ENCODE results near the gene COL6A1. TPM values are rescaled to one million over a fixed set of nuclear protein-coding genes. Genes with fewer than 3 reads are reported as not detected.

Gene COL6A1
- total RNA-seq, 1 donor from 2014 or later: 0.11 TPM

DNA sequence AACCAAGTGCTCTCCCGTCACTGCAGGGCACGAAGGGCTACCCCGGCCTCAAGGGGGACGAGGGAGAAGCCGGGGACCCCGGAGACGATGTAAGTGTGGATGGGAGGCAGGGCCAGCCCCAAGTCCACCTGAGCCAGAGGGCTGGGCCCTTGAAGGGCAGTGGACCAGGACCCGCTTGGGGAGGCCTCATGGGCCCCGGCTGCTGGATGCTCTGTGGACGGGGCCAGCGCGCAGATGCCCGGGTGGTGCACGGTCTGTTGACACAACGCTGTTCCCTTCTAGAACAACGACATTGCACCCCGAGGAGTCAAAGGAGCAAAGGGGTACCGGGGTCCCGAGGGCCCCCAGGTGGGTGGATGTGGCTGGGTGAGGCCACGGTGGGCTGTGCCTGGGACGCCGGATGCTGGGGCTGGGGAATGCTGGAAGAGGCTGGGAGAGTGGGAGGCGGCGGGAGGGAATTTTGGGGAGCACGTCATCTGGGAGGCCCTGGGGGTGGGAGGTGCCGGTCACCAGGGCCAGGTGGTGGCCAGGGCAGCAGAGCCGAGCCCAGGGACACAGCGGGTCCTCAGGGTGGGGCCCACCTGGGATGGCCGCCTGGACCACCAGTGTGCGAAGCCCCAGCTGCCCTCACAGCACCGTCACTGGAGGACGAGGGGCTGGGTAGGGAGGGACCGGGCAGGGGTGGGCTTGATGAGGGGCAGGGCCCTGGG is 17.5 kb downstream of the COL6A1 start:
- intact Hi-C loops (cut with micrococcal nuclease): no loop called here
- ATAC-seq (ENCODE audit: low read depth): no peak

GRCh38 chr21:45999581-46000181 is 18.1 kb downstream of the COL6A1 start:
- no peaks in the 10 kb centered on the region for H3K4me1 Mint-ChIP-seq
- ATAC-seq (ENCODE audit: low read depth): no peak
- no peaks in the 10 kb centered on the region for H3K27me3 Mint-ChIP-seq
- H3K9me3 Mint-ChIP-seq: no peaks in the 10 kb centered on the region
- intact Hi-C loops (cut with micrococcal nuclease): no loop called here
- no peak overlapping the region for H3K4me3 Mint-ChIP-seq
- H3K36me3 Mint-ChIP-seq (ENCODE audit: low read depth): no peaks in the 10 kb centered on the region
- ChIA-PET POLR2A (no interaction called here), CTCF (no interaction called here)
- no peak for DNase-seq
- H3K27ac Mint-ChIP-seq: no peak overlapping the region
- TF ChIP-seq CTCF (IDR thresholded peaks at IDR 0.05): no peak

More for the DNA sequence above, 17.5 kb downstream of the COL6A1 start:
- no peaks in the 10 kb centered on the region for H3K4me1 Mint-ChIP-seq
- CTCF ChIA-PET: no interaction called here
- no peak overlapping the region for H3K4me3 Mint-ChIP-seq
- TF ChIP-seq CTCF (IDR thresholded peaks at IDR 0.05): no peak
- H3K27me3 Mint-ChIP-seq: no peaks in the 10 kb centered on the region
- H3K27ac Mint-ChIP-seq: no peak overlapping the region
- H3K9me3 Mint-ChIP-seq: no peaks in the 10 kb centered on the region
- POLR2A ChIA-PET: no interaction called here
- H3K36me3 Mint-ChIP-seq (ENCODE audit: low read depth): no peaks in the 10 kb centered on the region
- no peak for DNase-seq

GRCh38 chr21:46000182-46000730 is 18.7 kb downstream of the COL6A1 start:
- intact Hi-C loops (cut with micrococcal nuclease): no loop called here
- ChIA-PET POLR2A (no interaction called here), CTCF (no interaction called here)
- Mint-ChIP-seq H3K36me3 (ENCODE audit: low read depth) (no peaks in the 10 kb centered on the region), H3K4me3 (no peak overlapping the region), H3K27me3 (no peaks in the 10 kb centered on the region), H3K9me3 (no peaks in the 10 kb centered on the region), H3K4me1 (no peaks in the 10 kb centered on the region), H3K27ac (no peak overlapping the region)
- no peak for DNase-seq
- no peak for ATAC-seq (ENCODE audit: low read depth)
- TF ChIP-seq CTCF (IDR thresholded peaks at IDR 0.05): no peak

- POLR2A ChIA-PET: no interaction called here
- Mint-ChIP-seq H3K27ac (no peak overlapping the region), H3K4me3 (no peak overlapping the region), H3K9me3 (no peaks in the 10 kb centered on the region), H3K36me3 (ENCODE audit: low read depth) (no peaks in the 10 kb centered on the region), H3K27me3 (no peaks in the 10 kb centered on the region), H3K4me1 (no peaks in the 10 kb centered on the region)
- DNase-seq (no peak), ATAC-seq (ENCODE audit: low read depth) (no peak)
- TF ChIP-seq CTCF (IDR thresholded peaks at IDR 0.05): no peak
- CTCF ChIA-PET: no interaction called here
- intact Hi-C loops (cut with micrococcal nuclease): no loop called here
Measured at GRCh38 chr21:46000731-46001641, 19.4 kb downstream of the COL6A1 start.

All from activated B cell treated with CpG ODN at 0.5 μM for 24 hours (primary cell).